NCI-H1105 (cell line): ENCODE results near the gene DNM3.
A peak's percentile ranks its signal among the peaks of the same experiment; 100 is the strongest.
"Not testable (repeated sequence)": the region's sequence is repeated elsewhere in the genome, so short reads cannot be mapped to it uniquely, and the experiment has no call there.

Experiments
- DNase-seq: peaks from one replicate; lab custom pipeline; 2025; lab: John Stamatoyannopoulos, UW

The DNM3 gene

GRCh38 chr1:172427191-172427590, 585.9 kb downstream of the DNM3 start:
- no peak for DNase-seq

DNA sequence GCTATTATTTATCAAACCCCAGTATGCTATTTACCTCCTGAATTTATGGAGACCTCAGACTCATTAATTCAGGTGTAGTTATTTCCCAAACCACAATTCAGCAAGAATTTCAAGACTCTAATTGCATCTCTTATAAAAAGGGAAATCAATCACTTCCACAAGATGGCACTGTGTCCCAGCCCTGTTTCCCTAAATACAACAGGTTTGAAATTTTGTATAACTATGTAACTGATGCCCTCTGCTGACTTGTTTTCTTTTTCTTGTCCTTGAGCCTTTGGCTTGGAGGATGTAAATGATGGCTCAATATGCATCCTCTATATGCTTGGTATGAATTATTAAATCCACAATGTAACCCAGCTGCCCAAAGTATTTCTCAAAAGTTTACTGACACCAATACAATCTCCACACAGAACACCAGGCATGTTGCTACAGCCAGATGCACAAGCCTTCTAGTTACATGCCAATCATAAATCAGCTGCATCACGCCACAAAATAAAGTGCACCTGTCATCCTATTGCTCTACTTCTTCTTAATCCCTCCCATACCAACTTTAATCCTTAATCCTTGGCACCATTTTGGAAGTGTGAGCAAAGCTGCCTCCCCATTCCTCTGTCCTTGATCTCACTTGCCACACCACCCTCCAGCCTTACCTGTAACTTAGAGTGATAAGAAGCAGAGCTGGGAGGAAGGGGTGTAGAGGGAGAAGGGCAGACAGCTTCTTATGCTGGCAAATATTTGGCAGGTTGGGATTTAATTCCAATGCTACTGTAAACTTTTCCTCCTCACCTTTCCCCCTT, 588.2 kb downstream of the DNM3 start:
- peak; percentile 48 for DNase-seq

GRCh38 chr1:172430128-172430454, 588.8 kb downstream of the DNM3 start:
- DNase-seq, result no peak

DNA sequence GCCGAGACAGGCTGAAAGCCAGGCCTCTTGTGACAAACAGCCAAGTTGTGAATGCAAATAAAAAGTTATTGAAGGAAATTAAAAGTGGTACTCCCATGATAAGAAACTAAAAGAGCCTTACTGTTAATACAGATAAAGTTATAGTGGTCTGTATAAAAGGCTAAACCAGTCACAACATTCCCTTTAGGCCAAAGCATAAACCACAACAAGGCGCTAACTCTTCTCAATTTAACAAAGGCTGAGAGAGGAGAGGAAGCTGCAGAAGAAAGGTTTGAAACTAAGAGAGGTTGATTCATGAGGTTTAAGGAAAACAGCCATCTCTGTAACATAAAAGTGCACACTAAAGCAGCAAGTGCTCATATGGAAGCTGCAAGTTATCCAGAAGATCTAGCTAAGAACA, 589.9 kb downstream of the DNM3 start:
- DNase-seq, result no peak

GRCh38 chr1:172431721-172432192, 590.5 kb downstream of the DNM3 start:
- DNase-seq, result no peak

DNA sequence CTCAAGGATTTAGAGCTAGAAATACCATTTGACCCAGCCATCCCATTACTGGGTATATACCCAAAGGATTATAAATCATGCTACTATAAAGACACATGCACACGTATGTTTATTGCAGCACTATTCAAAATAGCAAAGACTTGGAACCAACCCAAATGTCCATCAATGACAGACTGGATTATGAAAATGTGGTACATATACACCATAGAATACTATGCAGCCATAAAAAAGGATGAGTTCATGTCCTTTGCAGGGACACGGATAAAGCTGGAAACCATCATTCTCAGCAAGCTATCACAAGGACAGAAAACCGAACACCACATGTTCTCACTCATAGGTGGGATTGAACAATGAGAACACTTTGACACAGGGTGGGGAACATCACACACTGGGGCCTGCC, 595.9 kb downstream of the DNM3 start:
- DNase-seq, result not testable (repeated sequence)

DNA sequence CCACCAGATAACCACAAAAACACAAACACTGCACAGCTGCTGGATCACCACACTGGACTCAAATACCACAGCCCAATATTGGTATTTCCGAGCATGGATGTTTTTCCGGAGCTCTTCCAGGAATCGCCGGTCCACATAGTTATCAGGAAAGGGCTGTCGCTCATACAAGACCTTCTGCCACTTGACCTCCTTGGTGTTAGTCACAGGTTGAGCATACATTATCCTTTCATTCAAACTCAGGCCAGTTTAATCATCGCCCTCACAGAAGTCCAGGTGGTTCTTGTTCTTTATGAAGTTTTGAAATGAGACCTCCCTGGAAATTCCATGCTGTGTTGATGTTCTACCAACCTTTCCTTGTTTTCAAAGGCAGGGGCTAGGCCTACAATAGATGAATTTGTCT, 601.1 kb downstream of the DNM3 start:
- no peak for DNase-seq

- DNase-seq, result no peak
These were observed 601.7 kb downstream of the DNM3 start for GRCh38 chr1:172442843-172443565.

- DNase-seq, result peak; percentile 81
These were observed 602.6 kb downstream of the DNM3 start, which contains the start of gene PIGC for GRCh38 chr1:172443666-172444453. TSS of gene PIGC (minus strand) at chr1:172444069. CDS start at chr1:172442622, 1,447 bp downstream.

- no peak for DNase-seq
These were observed 605.2 kb downstream of the DNM3 start for GRCh38 chr1:172446547-172446946.

- DNase-seq, result no peak
These were observed 606.3 kb downstream of the DNM3 start for GRCh38 chr1:172447641-172448040.

- no peak for DNase-seq
These were observed 607.8 kb downstream of the DNM3 start for GRCh38 chr1:172448995-172449584.

- no peak for DNase-seq
These were observed 608.6 kb downstream of the DNM3 start for GRCh38 chr1:172449585-172450523.

DNA sequence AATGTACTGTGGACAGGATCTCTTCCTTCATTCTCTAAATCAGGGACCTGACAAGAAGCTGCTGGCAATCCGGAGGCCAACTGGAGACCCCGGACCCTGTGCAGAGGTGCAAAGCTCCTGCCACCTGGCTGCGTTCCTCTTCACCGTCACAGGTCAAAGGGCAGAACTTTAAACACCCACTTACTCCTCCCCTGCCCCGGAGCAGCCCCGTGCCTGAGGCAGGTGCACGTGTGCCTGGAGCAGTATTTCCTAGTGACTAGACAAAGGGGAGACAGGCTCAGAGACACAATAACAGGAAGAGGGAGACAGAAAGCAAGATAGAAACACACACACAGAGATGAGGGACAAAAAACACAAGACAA, 609.2 kb downstream of the DNM3 start:
- DNase-seq, result no peak

- DNase-seq, result no peak
These were observed 609.7 kb downstream of the DNM3 start for GRCh38 chr1:172451002-172451443.

DNA sequence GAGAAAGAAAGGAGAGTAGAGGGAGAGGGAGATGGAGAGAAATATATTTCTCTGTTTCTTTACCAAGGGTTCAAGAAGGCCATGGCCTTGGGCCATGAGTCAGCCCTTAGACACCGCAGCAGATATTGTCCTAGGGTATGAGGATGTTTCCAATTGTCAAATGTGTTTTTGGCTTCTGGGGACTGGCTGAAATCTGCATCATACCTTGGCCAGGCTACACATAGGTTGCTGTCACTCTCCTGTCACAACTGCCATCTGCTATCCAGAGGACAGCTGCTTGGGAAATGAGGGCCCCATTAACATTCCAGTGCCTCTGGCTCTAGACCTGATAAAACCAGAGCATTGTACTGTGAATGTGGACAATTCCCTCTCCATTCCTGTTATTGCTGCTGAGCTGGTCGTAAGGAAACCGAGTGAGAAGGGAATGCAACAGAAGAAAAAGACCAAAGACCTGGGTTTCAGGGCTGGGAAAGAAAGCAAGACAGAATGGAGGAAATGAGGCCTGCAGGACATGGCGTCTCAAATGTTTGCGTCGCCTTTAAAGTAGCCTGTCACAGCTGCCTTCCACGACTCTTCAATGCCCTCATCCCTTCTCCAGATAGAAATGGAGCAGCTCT, 611.3 kb downstream of the DNM3 start:
- DNase-seq, result no peak

GRCh38 chr1:172453153-172453545, 611.9 kb downstream of the DNM3 start:
- DNase-seq, result no peak

DNA sequence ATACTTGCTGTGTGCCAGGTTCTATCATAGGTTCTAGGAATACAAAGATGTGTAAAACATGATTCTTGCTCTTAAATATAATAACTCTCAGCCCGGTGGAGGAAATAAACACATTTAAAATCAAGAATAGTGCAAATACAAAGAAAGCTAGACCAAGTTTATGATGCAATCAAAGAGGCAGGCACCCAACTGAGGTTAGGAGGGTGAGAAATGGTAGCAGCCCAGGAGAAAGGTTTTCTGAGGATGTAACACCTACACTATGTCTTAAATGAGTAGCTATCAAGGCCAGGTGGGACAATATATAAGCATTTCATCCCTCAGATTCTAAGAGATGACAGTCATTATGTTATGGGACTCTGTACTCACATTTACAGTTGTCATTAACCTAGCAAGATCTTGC, 612.3 kb downstream of the DNM3 start:
- no peak for DNase-seq

DNA sequence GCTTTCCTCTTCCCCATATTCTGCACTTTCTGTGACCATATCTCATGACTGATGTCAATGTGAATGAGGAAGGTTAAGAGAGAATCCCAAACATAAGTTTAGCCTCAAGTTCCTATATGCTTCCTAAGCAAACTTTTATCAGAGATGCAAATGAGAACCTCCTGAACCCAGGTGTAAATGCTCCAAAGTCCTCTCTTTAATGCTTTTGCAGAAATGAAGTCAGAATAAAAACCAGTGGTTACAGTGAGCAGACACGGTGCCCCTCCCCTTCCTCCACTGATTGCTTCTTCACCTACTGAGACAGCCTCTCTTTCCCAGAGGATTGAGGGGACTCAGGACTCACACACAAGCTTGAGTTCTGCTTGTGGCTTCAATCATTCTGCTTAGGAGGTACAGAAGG, 614.2 kb downstream of the DNM3 start:
- no peak for DNase-seq

- no peak for DNase-seq
These were observed 615.1 kb downstream of the DNM3 start for GRCh38 chr1:172456344-172456769.
